NT2/D1 (cell line): Measurements from ENCODE around the gene ACACB.

ENCODE experiments used
- DNase-seq: peaks from one replicate; pipeline ENCODE4 v3.0.0-alpha.2; 2011; ENCODE audit warnings: low read depth, low spot score
- H3K27me3 ChIP-seq: 2 replicates; pipeline ENCODE4 v1.6.0; 2011; ENCODE audit warnings: mild to moderate bottlenecking; ENCODE audit not compliant: insufficient read length, insufficient read depth
- H3K36me3 ChIP-seq: 2 replicates; pipeline ENCODE4 v1.6.1; 2011; ENCODE audit warnings: mild to moderate bottlenecking, low read length, mixed read lengths; ENCODE audit not compliant: insufficient read depth, insufficient read length
- H3K4me1 ChIP-seq: 2 replicates; pipeline ENCODE4 v1.5.1; 2011; ENCODE audit not compliant: insufficient read depth, insufficient read length
- H3K4me3 ChIP-seq: 2 replicates; pipeline ENCODE4 v1.5.1; 2011; ENCODE audit warnings: low read depth; ENCODE audit not compliant: insufficient read length
- H3K9ac ChIP-seq: 2 replicates; pipeline ENCODE4 v1.6.0; 2011; ENCODE audit warnings: low read depth; ENCODE audit not compliant: insufficient read length
- H3K9me3 ChIP-seq: 2 replicates; pipeline ENCODE4 v1.5.1; 2011; ENCODE audit warnings: mild to moderate bottlenecking, low read length; ENCODE audit not compliant: insufficient read depth
- SUZ12 ChIP-seq: IDR thresholded peaks from 2 replicates; pipeline ENCODE4 v1.6.1; 2011; ENCODE audit not compliant: insufficient read length, insufficient read depth; ENCODE audit errors: extremely low read depth
- YY1 ChIP-seq: IDR thresholded peaks from 2 replicates; pipeline ENCODE4 v1.6.1; 2011; ENCODE audit not compliant: insufficient read length, insufficient read depth
- ZNF274 ChIP-seq: IDR thresholded peaks from 2 replicates; pipeline ENCODE4 v1.6.1; 2011; ENCODE audit warnings: mild to moderate bottlenecking, low read depth, low read length

Gene ACACB

DNA sequence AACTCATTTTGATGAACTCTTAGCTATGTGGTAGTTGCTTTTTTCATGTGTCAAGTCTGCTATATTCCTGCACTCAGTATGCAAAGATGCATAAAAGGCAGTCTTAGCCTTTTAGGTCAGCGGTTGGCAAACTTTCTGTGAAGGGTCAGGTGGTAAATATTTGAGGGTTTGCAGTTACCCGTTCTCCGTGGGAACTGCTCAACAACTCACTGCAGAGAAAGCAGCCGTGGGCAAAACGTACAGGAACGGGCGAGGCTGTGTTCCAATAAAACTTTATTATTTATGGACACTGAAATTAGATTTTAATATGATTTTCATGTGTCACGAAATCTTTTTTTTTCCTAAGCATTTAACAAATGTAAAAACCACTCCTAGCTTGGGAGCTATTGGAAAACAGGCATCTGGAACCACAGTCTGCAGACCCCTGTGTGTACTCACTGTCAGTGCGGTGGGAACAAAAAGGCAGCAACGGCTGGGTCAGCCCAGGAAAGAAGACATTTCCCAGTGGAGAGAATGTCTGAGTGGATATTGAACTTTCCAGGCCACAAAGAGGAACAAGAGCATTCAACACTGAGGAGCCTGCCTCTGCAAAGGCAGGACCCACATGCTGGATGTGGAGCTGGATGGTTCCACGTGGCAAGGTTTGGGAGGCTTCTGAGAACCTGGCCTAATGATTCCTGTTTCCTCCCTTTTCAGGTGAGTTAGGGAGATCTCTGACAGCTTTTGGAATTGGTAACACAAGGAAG, 3.5 kb upstream of the ACACB start:
- Histone ChIP-seq H3K9me3 (no peaks in the 10 kb centered on the region), H3K4me3 (no peak overlapping the region), H3K27me3 (no peaks in the 10 kb centered on the region), H3K4me1 (peaks cover 5% of the 10 kb centered on the region), H3K9ac (no peak overlapping the region), H3K36me3 (peaks cover 22% of the 10 kb centered on the region)
- TF ChIP-seq YY1 (no peak), ZNF274 (no peak), SUZ12 (no peak)
- DNase-seq, result no peak

DNA sequence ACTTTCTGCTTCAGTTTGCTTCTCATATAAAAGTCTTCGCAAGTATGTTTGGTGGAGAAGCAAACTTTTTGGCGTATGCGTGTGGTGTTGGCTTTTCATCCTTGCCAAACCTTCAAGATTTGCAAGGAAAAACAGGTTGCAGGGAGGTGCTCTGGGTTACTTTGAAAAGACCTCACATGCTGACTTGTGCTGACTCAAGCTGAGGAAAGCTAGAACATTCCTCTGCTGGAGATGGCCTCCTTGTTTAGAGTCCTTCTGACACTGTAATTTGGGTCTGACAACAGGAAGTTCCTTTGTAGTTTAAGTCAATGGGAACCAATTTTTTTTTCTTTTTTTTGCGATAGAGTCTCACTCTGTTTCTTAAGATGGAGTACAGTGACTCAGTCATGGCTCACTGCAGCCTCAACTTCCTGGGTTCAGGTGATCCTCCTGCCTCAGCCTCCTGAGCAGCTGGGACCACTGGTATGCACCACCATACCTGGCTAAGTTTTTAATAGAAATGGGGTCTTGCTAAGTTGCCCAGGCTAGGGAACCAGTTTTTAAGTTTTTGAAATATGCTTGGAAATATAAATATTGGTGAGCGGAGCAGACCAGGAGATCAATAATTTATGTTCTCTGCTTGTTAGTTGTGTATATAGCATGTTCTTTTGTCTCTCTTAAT, 2.6 kb upstream of the ACACB start:
- H3K4me1 ChIP-seq, result peaks cover 5% of the 10 kb centered on the region
- H3K36me3 ChIP-seq, result peaks cover 13% of the 10 kb centered on the region
- no peaks in the 10 kb centered on the region for H3K9me3 ChIP-seq
- no peak overlapping the region for H3K9ac ChIP-seq
- H3K4me3 ChIP-seq, result no peak overlapping the region
- DNase-seq, result no peak
- no peaks in the 10 kb centered on the region for H3K27me3 ChIP-seq
- TF ChIP-seq SUZ12 (no peak), ZNF274 (no peak), YY1 (no peak)

DNA sequence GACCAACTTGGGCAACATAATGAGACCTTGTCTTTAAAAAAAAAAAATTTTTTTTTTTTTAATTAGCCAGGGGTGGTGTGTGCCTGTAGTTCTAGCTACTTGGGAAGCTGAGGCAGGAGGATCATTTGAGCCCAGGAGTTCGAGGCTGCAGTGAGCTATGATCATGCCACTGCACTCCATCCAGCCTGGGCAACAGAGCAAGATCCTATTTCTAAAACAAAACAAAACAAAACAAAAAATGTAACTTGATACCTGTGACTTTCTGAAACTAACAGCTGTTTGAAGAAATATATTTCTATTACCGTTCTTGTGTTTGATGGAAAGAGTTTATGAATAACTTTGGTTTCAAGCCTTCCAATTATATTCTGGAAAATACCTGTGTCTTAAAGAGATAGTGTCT, 1.7 kb upstream of the ACACB start:
- TF ChIP-seq ZNF274 (no peak), YY1 (no peak), SUZ12 (no peak)
- DNase-seq, result no peak
- H3K4me1 ChIP-seq, result peaks cover 5% of the 10 kb centered on the region
- no peak overlapping the region for H3K4me3 ChIP-seq
- no peaks in the 10 kb centered on the region for H3K27me3 ChIP-seq
- H3K9me3 ChIP-seq, result no peaks in the 10 kb centered on the region
- no peak overlapping the region for H3K9ac ChIP-seq
- H3K36me3 ChIP-seq, result peaks cover 8% of the 10 kb centered on the region

DNA sequence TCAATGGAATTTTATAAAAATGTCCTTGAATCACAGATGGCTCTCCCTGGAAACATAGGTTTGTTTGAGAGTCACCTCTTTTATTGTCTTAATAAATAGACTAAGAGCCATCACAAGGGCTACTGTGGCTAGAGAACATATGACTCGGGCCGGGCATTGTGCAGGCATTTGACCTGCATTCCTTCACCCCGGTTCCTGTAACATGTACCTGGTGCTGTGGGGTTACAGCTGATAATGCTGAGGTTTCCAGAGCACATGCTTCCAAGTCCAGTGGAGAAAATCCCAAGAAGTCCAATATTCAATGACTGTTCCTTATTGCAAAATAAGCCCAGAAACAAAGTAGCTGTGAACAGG, 1.0 kb upstream of the ACACB start:
- peaks cover under 1% of the 10 kb centered on the region for H3K36me3 ChIP-seq
- H3K27me3 ChIP-seq, result no peaks in the 10 kb centered on the region
- no peaks in the 10 kb centered on the region for H3K9me3 ChIP-seq
- H3K9ac ChIP-seq, result no peak overlapping the region
- H3K4me1 ChIP-seq, result peaks cover 5% of the 10 kb centered on the region
- no peak overlapping the region for H3K4me3 ChIP-seq
- TF ChIP-seq YY1, result no peak
- no peak for TF ChIP-seq ZNF274
- no peak for TF ChIP-seq SUZ12
- DNase-seq, result no peak

DNA sequence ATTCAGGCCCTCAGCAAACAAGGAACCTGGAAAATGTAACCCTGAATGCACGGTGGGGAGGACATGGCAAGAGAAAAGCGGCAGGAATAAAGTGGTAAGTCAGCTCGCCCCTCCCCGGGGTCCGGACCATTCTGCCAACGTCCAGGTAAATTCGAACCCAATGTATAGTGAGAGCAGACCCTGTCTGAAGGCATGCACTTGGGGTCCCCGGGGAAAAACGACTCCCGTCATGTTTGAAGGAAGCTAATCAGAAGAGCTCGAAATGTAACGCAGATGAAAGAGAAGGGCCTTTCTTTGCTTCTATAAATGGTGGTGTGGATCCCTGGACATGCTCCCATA, 193 bp downstream of the ACACB start:
- no peak overlapping the region for H3K4me3 ChIP-seq
- TF ChIP-seq YY1 (no peak), ZNF274 (no peak), SUZ12 (no peak)
- no peak for DNase-seq
- H3K9me3 ChIP-seq, result no peaks in the 10 kb centered on the region
- peaks cover 5% of the 10 kb centered on the region for H3K4me1 ChIP-seq
- H3K36me3 ChIP-seq, result no peaks in the 10 kb centered on the region
- no peaks in the 10 kb centered on the region for H3K27me3 ChIP-seq
- no peak overlapping the region for H3K9ac ChIP-seq

DNA sequence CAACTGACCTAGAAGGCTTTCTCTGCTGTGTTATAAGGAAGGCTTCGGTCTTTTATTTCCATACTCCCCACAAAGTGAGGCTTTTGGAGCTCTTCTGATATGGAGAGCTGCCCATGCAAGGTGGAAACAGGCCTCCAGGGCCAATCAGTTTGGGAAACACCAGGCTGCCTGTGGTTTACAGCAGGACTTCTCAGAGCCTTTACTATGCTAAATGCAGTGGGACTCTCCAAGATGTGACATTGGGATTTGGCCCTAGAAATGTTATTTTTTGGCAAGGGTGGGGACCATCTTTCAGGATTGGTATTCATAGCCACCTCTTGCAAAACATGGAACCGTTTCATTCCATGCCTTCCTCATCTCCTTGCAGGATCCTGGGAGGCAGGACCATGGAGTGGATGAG, 3.7 kb downstream of the ACACB start:
- Histone ChIP-seq H3K9me3 (no peaks in the 10 kb centered on the region), H3K27me3 (no peaks in the 10 kb centered on the region), H3K4me1 (peaks cover 5% of the 10 kb centered on the region), H3K4me3 (no peak overlapping the region), H3K9ac (no peak overlapping the region), H3K36me3 (no peaks in the 10 kb centered on the region)
- no peak for DNase-seq
- TF ChIP-seq ZNF274 (no peak), YY1 (no peak), SUZ12 (no peak)

DNA sequence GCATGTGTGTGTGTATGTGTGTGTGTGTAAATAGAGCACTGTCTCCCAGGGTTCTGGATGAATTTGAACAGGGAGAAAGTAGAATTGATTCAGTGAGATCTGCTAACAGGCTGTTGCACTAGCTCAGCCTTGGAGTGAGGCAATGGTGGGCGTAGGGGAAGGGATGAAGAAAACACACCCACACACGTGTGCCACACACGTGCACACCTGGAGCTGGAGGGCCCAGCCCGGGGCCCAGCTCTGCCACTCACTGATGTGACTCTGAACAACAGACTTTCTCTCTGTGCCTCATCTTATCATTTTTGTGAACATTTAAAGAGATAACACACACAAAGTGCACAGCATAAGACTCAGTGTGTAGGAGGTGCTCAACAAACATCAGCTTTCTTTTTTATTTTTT, 4.2 kb downstream of the ACACB start:
- Histone ChIP-seq H3K9ac (no peak overlapping the region), H3K36me3 (no peaks in the 10 kb centered on the region), H3K27me3 (no peaks in the 10 kb centered on the region), H3K9me3 (no peaks in the 10 kb centered on the region), H3K4me1 (peaks cover 3% of the 10 kb centered on the region), H3K4me3 (no peak overlapping the region)
- TF ChIP-seq SUZ12 (no peak), YY1 (no peak), ZNF274 (no peak)
- DNase-seq, result no peak
